ENCODE measurements around the gene FGF7. TPM values are rescaled to one million over a fixed set of nuclear protein-coding genes. Genes with fewer than 3 reads are reported as not detected.

The FGF7 gene
- total RNA-seq, 1 donor from 2014 or later: not detected

- TF ChIP-seq CTCF (IDR thresholded peaks at IDR 0.05; ENCODE audit: unreplicated experiment): no peak
- Mint-ChIP-seq H3K4me1 (ENCODE audit: low read depth) (peaks cover 6% of the 10 kb centered on the region), H3K27ac (no peak overlapping the region), H3K9me3 (ENCODE audit: low read depth) (no peaks in the 10 kb centered on the region), H3K36me3 (ENCODE audit: insufficient read depth) (no peaks in the 10 kb centered on the region), H3K27me3 (no peaks in the 10 kb centered on the region), H3K4me3 (ENCODE audit: low read depth) (no peak overlapping the region)
- DNase-seq (ENCODE audit: low spot score, unreplicated experiment): no peak
Observed at GRCh38 chr15:49452595-49452994, 29.6 kb downstream of the FGF7 start.

- no peak overlapping the region for H3K27ac Mint-ChIP-seq
- H3K4me3 Mint-ChIP-seq (ENCODE audit: low read depth): no peak overlapping the region
- no peaks in the 10 kb centered on the region for H3K9me3 Mint-ChIP-seq (ENCODE audit: low read depth)
- no peaks in the 10 kb centered on the region for H3K27me3 Mint-ChIP-seq
- TF ChIP-seq CTCF (IDR thresholded peaks at IDR 0.05; ENCODE audit: unreplicated experiment): no peak
- DNase-seq (ENCODE audit: low spot score, unreplicated experiment): no peak
- H3K36me3 Mint-ChIP-seq (ENCODE audit: insufficient read depth): no peaks in the 10 kb centered on the region
- H3K4me1 Mint-ChIP-seq (ENCODE audit: low read depth): peaks cover 6% of the 10 kb centered on the region
Observed at GRCh38 chr15:49456166-49456565, 33.1 kb downstream of the FGF7 start.

GRCh38 chr15:49458145-49458544 lies 35.1 kb downstream of the FGF7 start:
- H3K27ac Mint-ChIP-seq: no peak overlapping the region

GRCh38 chr15:49460411-49460941 lies 37.4 kb downstream of the FGF7 start:
- TF ChIP-seq CTCF (IDR thresholded peaks at IDR 0.05; ENCODE audit: unreplicated experiment): no peak
- H3K4me3 Mint-ChIP-seq (ENCODE audit: low read depth): no peak overlapping the region
- H3K36me3 Mint-ChIP-seq (ENCODE audit: insufficient read depth): no peaks in the 10 kb centered on the region
- no peak for DNase-seq (ENCODE audit: low spot score, unreplicated experiment)
- H3K4me1 Mint-ChIP-seq (ENCODE audit: low read depth): peaks cover 7% of the 10 kb centered on the region
- no peaks in the 10 kb centered on the region for H3K9me3 Mint-ChIP-seq (ENCODE audit: low read depth)
- H3K27me3 Mint-ChIP-seq: no peaks in the 10 kb centered on the region
- H3K27ac Mint-ChIP-seq: no peak overlapping the region

More at GRCh38 chr15:49458145-49458544, 35.1 kb downstream of the FGF7 start:
- DNase-seq (ENCODE audit: low spot score, unreplicated experiment): no peak
- Mint-ChIP-seq H3K4me3 (ENCODE audit: low read depth) (no peak overlapping the region), H3K9me3 (ENCODE audit: low read depth) (no peaks in the 10 kb centered on the region), H3K36me3 (ENCODE audit: insufficient read depth) (no peaks in the 10 kb centered on the region), H3K4me1 (ENCODE audit: low read depth) (peaks cover 6% of the 10 kb centered on the region), H3K27me3 (no peaks in the 10 kb centered on the region)
- no peak for TF ChIP-seq CTCF (IDR thresholded peaks at IDR 0.05; ENCODE audit: unreplicated experiment)

GRCh38 chr15:49462232-49462844 lies 39.3 kb downstream of the FGF7 start:
- no peak overlapping the region for H3K27ac Mint-ChIP-seq
- DNase-seq (ENCODE audit: low spot score, unreplicated experiment): no peak
- no peaks in the 10 kb centered on the region for H3K9me3 Mint-ChIP-seq (ENCODE audit: low read depth)
- H3K36me3 Mint-ChIP-seq (ENCODE audit: insufficient read depth): no peaks in the 10 kb centered on the region
- TF ChIP-seq CTCF (IDR thresholded peaks at IDR 0.05; ENCODE audit: unreplicated experiment): no peak
- H3K27me3 Mint-ChIP-seq: no peaks in the 10 kb centered on the region
- no peak overlapping the region for H3K4me3 Mint-ChIP-seq (ENCODE audit: low read depth)
- peaks cover 11% of the 10 kb centered on the region for H3K4me1 Mint-ChIP-seq (ENCODE audit: low read depth)
